Measurements from ENCODE around the gene APOO.
"Not testable (repeated sequence)": the region's sequence is repeated elsewhere in the genome, so short reads cannot be mapped to it uniquely, and the experiment has no call there.

The APOO gene

GRCh38 chrX:23898412-23898959 is 9.3 kb downstream of the APOO start:
- Histone ChIP-seq H3K9me3 (replicated peaks in 1 of 11) (no peaks in the 10 kb centered on the region), H3K36me3 (no peaks in the 10 kb centered on the region), H3K4me2 (peak overlapping the region in 4 of 11 experiments; percentile 5 to 79 (median 74); a peak in 7 of 22 replicates), H3K27ac (peak overlapping the region in 4 of 11 experiments; percentile 22 to 63 (median 42); a peak in 8 of 22 replicates), H3K4me1 (peaks cover 12 to 73% (median 26%) of the 10 kb centered on the region in 10 experiments; a peak in 19 of 20 replicates), H4K20me1 (no peaks in the 10 kb centered on the region), H3K27me3 (no peaks in the 10 kb centered on the region), H3K4me3 (no peak overlapping the region), H3K9ac (peak overlapping the region in 2 of 11 experiments; percentile 29 to 47; a peak in 4 of 22 replicates)
- no peak for TF ChIP-seq Cebpa-rat (IDR thresholded peaks at IDR 0.05)

GRCh38 chrX:23896981-23897380 is 10.8 kb downstream of the APOO start:
- no peaks in the 10 kb centered on the region for H3K27me3 ChIP-seq
- H3K4me1 ChIP-seq = peaks cover 12 to 69% (median 22%) of the 10 kb centered on the region in 10 experiments; a peak in 19 of 20 replicates
- no peak overlapping the region for H3K4me3 ChIP-seq
- peak overlapping the region in 3 of 11 experiments; percentile 72 to 79 (median 75); a peak in 3 of 22 replicates for H3K4me2 ChIP-seq
- H3K9me3 ChIP-seq (replicated peaks in 1 of 11) = no peaks in the 10 kb centered on the region
- peak overlapping the region in 1 of 11 experiments; percentile 63; a peak in 2 of 22 replicates for H3K27ac ChIP-seq
- no peaks in the 10 kb centered on the region for H3K36me3 ChIP-seq
- H3K9ac ChIP-seq = no peak overlapping the region
- TF ChIP-seq Cebpa-rat (IDR thresholded peaks at IDR 0.05) = no peak
- no peaks in the 10 kb centered on the region for H4K20me1 ChIP-seq

GRCh38 chrX:23896539-23896938 is 11.2 kb downstream of the APOO start:
- H3K9me3 ChIP-seq (replicated peaks in 1 of 11); H3K9ac ChIP-seq; H3K27me3 ChIP-seq; H4K20me1 ChIP-seq; H3K4me3 ChIP-seq; H3K36me3 ChIP-seq: not testable (repeated sequence)
- peak overlapping the region in 1 of 11 experiments; percentile 63; a peak in 1 of 22 replicates for H3K27ac ChIP-seq
- peak overlapping the region in 2 of 11 experiments; percentile 36 to 72; a peak in 3 of 22 replicates for H3K4me2 ChIP-seq
- peaks cover 8 to 64% (median 17%) of the 10 kb centered on the region in 10 experiments; a peak in 19 of 20 replicates for H3K4me1 ChIP-seq

GRCh38 chrX:23894993-23895392 is 12.7 kb downstream of the APOO start:
- not testable (repeated sequence) for H3K36me3 ChIP-seq; H4K20me1 ChIP-seq; H3K4me3 ChIP-seq; H3K9me3 ChIP-seq (replicated peaks in 1 of 11); H3K9ac ChIP-seq; H3K27me3 ChIP-seq; H3K27ac ChIP-seq
- Histone ChIP-seq H3K4me1 (peaks cover 0 to 56% (median 2%) of the 10 kb centered on the region in 10 experiments; a peak in 11 of 20 replicates), H3K4me2 (peak overlapping the region in 1 of 11 experiments; percentile 23; a peak in 2 of 22 replicates)

- no peaks in the 10 kb centered on the region for H3K36me3 ChIP-seq
- H3K27me3 ChIP-seq = no peaks in the 10 kb centered on the region
- H3K27ac ChIP-seq = no peak overlapping the region
These were observed 16.8 kb downstream of the APOO start for GRCh38 chrX:23890933-23891332.

GRCh38 chrX:23888887-23889501 is 18.7 kb downstream of the APOO start:
- Histone ChIP-seq H3K9ac (no peak overlapping the region), H3K27ac (no peak overlapping the region), H3K9me3 (replicated peaks in 1 of 11) (no peaks in the 10 kb centered on the region), H3K27me3 (no peaks in the 10 kb centered on the region), H4K20me1 (no peaks in the 10 kb centered on the region), H3K4me3 (no peak overlapping the region), H3K4me2 (no peak overlapping the region), H3K36me3 (no peaks in the 10 kb centered on the region), H3K4me1 (peaks cover 0 to 39% (median 6%) of the 10 kb centered on the region in 10 experiments; a peak in 11 of 20 replicates)
- no peak for TF ChIP-seq Cebpa-rat (IDR thresholded peaks at IDR 0.05)

More at GRCh38 chrX:23890933-23891332, 16.8 kb downstream of the APOO start:
- Histone ChIP-seq H3K9ac (no peak overlapping the region), H3K4me1 (peaks cover 0 to 27% (median 0%) of the 10 kb centered on the region in 10 experiments; a peak in 7 of 20 replicates), H3K9me3 (replicated peaks in 1 of 11) (no peaks in the 10 kb centered on the region), H4K20me1 (no peaks in the 10 kb centered on the region), H3K4me3 (no peak overlapping the region), H3K4me2 (peak overlapping the region in 3 of 11 experiments; percentile 41 to 64 (median 47); a peak in 5 of 22 replicates)
- TF ChIP-seq Cebpa-rat (IDR thresholded peaks at IDR 0.05) = no peak

- Histone ChIP-seq H3K9ac (no peak overlapping the region), H3K4me1 (peaks cover 0 to 50% (median 10%) of the 10 kb centered on the region in 10 experiments; a peak in 11 of 20 replicates), H3K4me2 (no peak overlapping the region), H4K20me1 (no peaks in the 10 kb centered on the region), H3K9me3 (replicated peaks in 1 of 11) (no peaks in the 10 kb centered on the region), H3K27me3 (no peaks in the 10 kb centered on the region), H3K36me3 (no peaks in the 10 kb centered on the region), H3K4me3 (no peak overlapping the region), H3K27ac (no peak overlapping the region)
- TF ChIP-seq Cebpa-rat (IDR thresholded peaks at IDR 0.05) = no peak
These were observed 19.8 kb downstream of the APOO start for GRCh38 chrX:23887918-23888317.

- no peak for TF ChIP-seq Cebpa-rat (IDR thresholded peaks at IDR 0.05)
- no peak overlapping the region for H3K4me2 ChIP-seq
- H3K27ac ChIP-seq = no peak overlapping the region
- H3K27me3 ChIP-seq = no peaks in the 10 kb centered on the region
- H3K9ac ChIP-seq = no peak overlapping the region
- no peaks in the 10 kb centered on the region for H4K20me1 ChIP-seq
- H3K36me3 ChIP-seq = no peaks in the 10 kb centered on the region
- no peaks in the 10 kb centered on the region for H3K9me3 ChIP-seq (replicated peaks in 1 of 11)
- no peak overlapping the region for H3K4me3 ChIP-seq
- H3K4me1 ChIP-seq = peaks cover 0 to 54% (median 10%) of the 10 kb centered on the region in 10 experiments; a peak in 11 of 20 replicates
These were observed 20.3 kb downstream of the APOO start for GRCh38 chrX:23887451-23887850.

- Histone ChIP-seq H3K36me3 (no peaks in the 10 kb centered on the region), H3K4me3 (no peak overlapping the region), H3K27me3 (no peaks in the 10 kb centered on the region), H3K4me1 (peaks cover 0 to 60% (median 10%) of the 10 kb centered on the region in 10 experiments; a peak in 11 of 20 replicates), H3K9ac (no peak overlapping the region), H3K9me3 (replicated peaks in 1 of 11) (no peaks in the 10 kb centered on the region), H3K27ac (peak overlapping the region in 3 of 11 experiments; percentile 21 to 77 (median 48); a peak in 5 of 22 replicates), H4K20me1 (no peaks in the 10 kb centered on the region), H3K4me2 (peak overlapping the region in 3 of 11 experiments; percentile 75 to 76 (median 76); a peak in 6 of 22 replicates)
- no peak for TF ChIP-seq Cebpa-rat (IDR thresholded peaks at IDR 0.05)
These were observed 21.9 kb downstream of the APOO start for GRCh38 chrX:23885803-23886202.
